Adrenal gland (tissue), 12 donors: ENCODE results near the gene KLHL11. TPM values are rescaled to one million over a fixed set of nuclear protein-coding genes. Genes with fewer than 3 reads are reported as not detected.
A peak's percentile ranks its signal among the peaks of the same experiment; 100 is the strongest.

ENCODE experiments used
- DNase-seq, 7 donors: peaks; one replicate each; pipeline ENCODE4 v3.0.0-alpha.2; 2019 to 2020
- H3K27ac ChIP-seq, 5 donors: fragments of 200-600 bp; sonication (generic) in 4 of 5; 1 replicate in 3 of 5; 2 replicates in 2 of 5; pipeline versions ENCODE4 v1.5.1 to v1.8.0; 2016 to 2020; ENCODE audit warnings: mild to moderate bottlenecking in 1 of 5
- H3K27me3 ChIP-seq: fragments of 200-600 bp; 2 replicates; pipeline ENCODE4 v1.8.0; 2021
- H3K36me3 ChIP-seq, 2 donors: fragments of 200-600 bp; replicated peaks in 1 of 2; 1 replicate in 1 of 2; 2 replicates in 1 of 2; pipeline versions ENCODE4 v1.5.1 to v1.8.0; 2018 to 2022
- H3K4me1 ChIP-seq, 2 donors: fragments of 200-600 bp; replicated peaks in 1 of 2; 1 replicate in 1 of 2; 2 replicates in 1 of 2; pipeline versions ENCODE4 v1.5.1 to v1.8.0; 2018 to 2021
- H3K4me3 ChIP-seq, 4 donors: fragments of 200-600 bp; sonication (generic) in 3 of 4; one replicate each; pipeline ENCODE4 v1.5.1; 2016 to 2018
- H3K9me3 ChIP-seq, 3 donors: fragments of 200-600 bp; sonication (generic) in 1 of 3; replicated peaks in 1 of 3; 1 replicate in 2 of 3; 2 replicates in 1 of 3; pipeline versions ENCODE4 v1.5.1 to v1.8.0; 2016 to 2021
- CTCF ChIP-seq, 6 experiments: fragments of 450-650 bp in 4 of 6; fragments of 200-600 bp in 2 of 6; sonication (generic) in 1 of 6; IDR thresholded peaks; 1 replicate in 5 of 6; 2 replicates in 1 of 6; pipeline versions ENCODE4 v1.5.1 to v1.8.0; 2016 to 2021; ENCODE audit warnings: antibody characterized with exemption in 6 of 6, mild to moderate bottlenecking in 2 of 6, moderate library complexity in 1 of 6
- POLR2A ChIP-seq, 2 donors: fragments of 450-650 bp; IDR thresholded peaks; one replicate each; pipeline ENCODE4 v1.6.1; 2017; ENCODE audit warnings: antibody characterized with exemption in 2 of 2, mild to moderate bottlenecking in 2 of 2, moderate library complexity in 1 of 2
- WGBS, 4 donors: extraction: QIAGEN DNeasy Blood & Tissue Kit in 2 of 4; methylation state at CpG; one replicate each; pipeline versions ENCODE4 v1.1.5 to v1.1.7; 2013 to 2017; 5-methylcytosine and 5-hydroxymethylcytosine counted together
- intact Hi-C, 2 donors: fragments of 100-400 bp; cut with DNase I; formaldehyde crosslinking; loops; one replicate each; pipeline versions ENCODE4 v1.14.1 to v1.15.0; 2022 to 2023
- polyA plus RNA-seq, 3 donors: library from polyadenylated mRNA; stranded (reverse); fragments of 200-250 nt in 2 of 3; fragments of 350-450 nt in 1 of 3; fragmentation: Illumina TruSeq in 1 of 3; extraction: RNeasy Lipid Tissue Mini Kit (QIAGEN cat#74804) in 1 of 3; gene quantifications; one replicate each; pipeline ENCODE4 v1.2.3, GENCODE V29; 2013 to 2014
- total RNA-seq, 9 donors: library from RNA; depleted of rRNA in 4 of 9; stranded (reverse); fragments of >200 nt in 4 of 9; fragments of 120-200 nt in 1 of 9; fragmentation: NEBNext Ultra II Directional in 1 of 9; extraction: Animal tissue kit (Norgen Biotek cat#: 25700) in 1 of 9; gene quantifications; one replicate each; pipeline versions ENCODE4 v1.1.0 to v1.2.4, GENCODE V29; 2013 to 2023
- donor health status: healthy with polysubstance abuse.
- donor health status: Bipolar disorder and iron deficiency.
- donor health status: DM: yes; HTN: yes; CAD: no.
- donor health status: DM: no; HTN: no; CAD: no.
- donor health status: DM: no; HTN: no; CAD: no.
- donor health status: DM: yes; HTN: yes; CAD: no.

The KLHL11 gene
- total and polyA plus RNA-seq, 12 donors: 0.17 to 42.9 (median 18.3) TPM

- no peak for DNase-seq
- Histone ChIP-seq H3K4me1 (peaks cover 7 to 26% of the 10 kb centered on the region in 2 donors), H3K9me3 (no peaks in the 10 kb centered on the region), H3K36me3 (peaks cover 0 to 52% of the 10 kb centered on the region in 2 donors), H3K27ac (no peak overlapping the region), H3K4me3 (no peak overlapping the region), H3K27me3 (no peaks in the 10 kb centered on the region)
- 83 to 100% (median 88%) methylated on average over 1 of the region's 1 CpG for WGBS, 4 donors
- intact Hi-C loops: no loop called here
- TF ChIP-seq POLR2A (IDR thresholded peaks at IDR 0.05) (no peak), CTCF (IDR thresholded peaks at IDR 0.05) (no peak)
Observed at GRCh38 chr17:41912925-41913324, 47.7 kb upstream of the KLHL11 start.

DNA sequence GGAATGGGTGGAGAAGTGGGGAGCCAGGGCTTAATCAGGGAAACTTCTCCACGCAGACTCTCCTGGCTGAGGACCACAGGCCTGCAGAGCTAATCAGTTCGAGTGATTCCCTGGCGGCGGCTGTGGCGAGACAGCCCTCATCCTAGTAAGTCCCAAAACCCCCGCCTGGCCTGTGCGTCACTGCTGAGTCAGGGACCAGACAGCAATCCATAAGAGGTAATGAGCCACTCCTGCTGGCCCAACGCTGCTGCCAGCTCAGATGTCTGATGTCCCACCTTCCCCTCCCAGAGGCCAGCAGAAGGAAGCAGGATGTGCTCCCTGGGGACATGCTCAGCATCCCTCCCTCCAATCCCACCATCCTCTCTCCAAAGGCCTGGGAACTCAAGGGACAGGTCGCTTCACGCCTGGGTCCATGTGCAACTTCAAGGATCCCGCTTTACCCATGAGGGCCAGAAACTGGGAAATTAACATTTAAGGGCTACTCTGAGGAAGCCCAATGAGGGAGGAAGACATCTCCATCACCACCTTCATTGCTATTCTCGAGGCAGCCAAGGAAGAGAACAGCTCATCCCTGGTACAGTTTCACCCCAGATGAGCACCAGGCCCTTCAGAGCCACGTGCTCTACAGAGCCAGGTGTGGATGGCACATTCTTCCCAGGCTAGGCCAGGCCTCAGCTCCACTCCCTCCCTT, 45.6 kb upstream of the KLHL11 start:
- H3K4me3 ChIP-seq: no peak overlapping the region
- H3K36me3 ChIP-seq: peaks cover 0 to 58% of the 10 kb centered on the region in 2 donors
- H3K27ac ChIP-seq: no peak overlapping the region
- 87 to 98% (median 93%) methylated on average over 4 to 13 of the region's 13 CpGs for WGBS, 4 donors
- no peaks in the 10 kb centered on the region for H3K27me3 ChIP-seq
- DNase-seq: peak in 2 of 7 donors; percentile 16 to 72
- H3K4me1 ChIP-seq: peaks cover 0 to 23% of the 10 kb centered on the region in 2 donors
- intact Hi-C loops: no loop called here
- no peak for TF ChIP-seq CTCF (IDR thresholded peaks at IDR 0.05)
- no peak for TF ChIP-seq POLR2A (IDR thresholded peaks at IDR 0.05)
- H3K9me3 ChIP-seq: no peaks in the 10 kb centered on the region

- Histone ChIP-seq H3K9me3 (no peaks in the 10 kb centered on the region), H3K36me3 (peaks cover 0 to 73% of the 10 kb centered on the region in 2 donors), H3K4me3 (no peak overlapping the region), H3K27me3 (no peaks in the 10 kb centered on the region), H3K27ac (no peak overlapping the region), H3K4me1 (peaks cover 0 to 10% of the 10 kb centered on the region in 2 donors)
- no peak for TF ChIP-seq POLR2A (IDR thresholded peaks at IDR 0.05)
- TF ChIP-seq CTCF (IDR thresholded peaks at IDR 0.05): no peak
- 72 to 97% (median 89%) methylated on average over 6 to 13 of the region's 13 CpGs for whole genome bisulfite sequencing, 4 donors
- intact Hi-C loops: no loop called here
- no peak for DNase-seq
Observed at GRCh38 chr17:41909088-41909487, 43.9 kb upstream of the KLHL11 start.

DNA sequence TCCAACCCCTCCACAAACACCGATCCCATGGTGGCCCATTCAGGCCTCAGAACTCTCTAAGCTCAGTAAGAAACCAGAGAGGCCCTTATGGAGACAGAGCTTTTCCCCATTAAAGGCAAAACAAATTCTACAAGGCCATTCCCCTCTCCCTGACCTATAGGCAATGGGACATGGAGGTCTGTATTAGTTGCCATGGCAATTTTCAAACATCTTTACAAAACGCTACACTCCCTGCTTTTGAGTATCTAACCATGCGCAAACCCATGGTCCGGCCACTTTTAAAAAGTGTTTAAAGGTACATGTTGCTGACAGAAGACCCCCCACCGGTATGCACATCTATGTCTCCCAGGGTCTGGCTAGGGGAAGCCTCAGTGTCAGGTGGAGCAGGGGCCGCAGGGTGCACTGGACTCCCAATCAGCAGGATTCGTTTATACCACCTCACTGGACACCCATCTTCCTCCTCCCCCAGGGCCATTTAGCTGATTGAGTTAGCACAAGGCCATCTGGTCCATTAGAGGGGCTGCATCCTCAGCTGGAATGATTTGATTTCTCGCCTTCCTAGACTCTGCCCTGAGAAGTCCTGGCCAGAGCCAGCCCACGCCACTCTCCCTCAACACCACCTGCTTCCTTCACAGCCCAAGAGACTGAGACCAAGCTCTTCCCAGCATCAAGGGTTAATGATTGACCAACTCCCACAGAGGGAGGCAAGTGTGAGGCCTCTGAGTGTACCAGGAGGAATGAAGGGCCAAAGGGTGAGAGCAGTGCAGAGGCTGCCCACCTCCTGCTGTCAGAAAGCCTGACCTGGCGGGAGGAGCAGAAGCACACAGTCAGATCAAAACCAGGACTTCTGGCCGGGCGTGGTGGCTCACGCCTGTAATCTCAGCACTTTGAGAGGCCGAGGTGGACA, 42.7 kb upstream of the KLHL11 start:
- H3K27ac ChIP-seq: peak overlapping the region in 1 of 5 donors; percentile 48
- TF ChIP-seq CTCF (IDR thresholded peaks at IDR 0.05) (no peak), POLR2A (IDR thresholded peaks at IDR 0.05) (no peak)
- H3K27me3 ChIP-seq: no peaks in the 10 kb centered on the region
- H3K4me3 ChIP-seq: no peak overlapping the region
- intact Hi-C loops: no loop called here
- peaks cover 0 to 74% of the 10 kb centered on the region in 2 donors for H3K36me3 ChIP-seq
- DNase-seq: no peak
- H3K4me1 ChIP-seq: peaks cover 0 to 4% of the 10 kb centered on the region in 2 donors
- H3K9me3 ChIP-seq: no peaks in the 10 kb centered on the region
- WGBS, 4 donors: 88 to 92% (median 89%) methylated on average over 12 to 14 of the region's 14 CpGs
